ENCODE data around the gene RNF175. TPM values are rescaled to one million over a fixed set of nuclear protein-coding genes. Genes with fewer than 3 reads are reported as not detected.
A peak's percentile ranks its signal among the peaks of the same experiment; 100 is the strongest.
"Not testable (repeated sequence)": the region's sequence is repeated elsewhere in the genome, so short reads cannot be mapped to it uniquely, and the experiment has no call there.

RNF175 gene
- polyA plus RNA-seq, 3 donors, result 4.4 to 5.1 (median 4.9) TPM

- peak; percentile 47 for DNase-seq
Observed at GRCh38 chr4:153684182-153684970, 75.4 kb downstream of the RNF175 start, which contains the start of gene TLR2. Gene TLR2, plus strand, starts transcription at chr4:153684280. Its CDS starts 18,628 bp downstream, at chr4:153702908.

- DNase-seq, result no peak
Observed at GRCh38 chr4:153683763-153684181, 76.1 kb downstream of the RNF175 start.

- DNase-seq, result no peak
Observed at GRCh38 chr4:153679486-153679885, 80.3 kb downstream of the RNF175 start.

GRCh38 chr4:153676984-153677383, 82.8 kb downstream of the RNF175 start:
- no peak for DNase-seq

- DNase-seq, result no peak
Observed at GRCh38 chr4:153676486-153676885, 83.3 kb downstream of the RNF175 start.

GRCh38 chr4:153669838-153670237, 90.0 kb downstream of the RNF175 start:
- no peak for DNase-seq

- no peak for DNase-seq
Observed at GRCh38 chr4:153668647-153669046, 91.2 kb downstream of the RNF175 start.

GRCh38 chr4:153666505-153666904, 93.3 kb downstream of the RNF175 start:
- not testable (repeated sequence) for DNase-seq

GRCh38 chr4:153663667-153664066, 96.2 kb downstream of the RNF175 start:
- no peak for DNase-seq

GRCh38 chr4:153661908-153662307, 97.9 kb downstream of the RNF175 start:
- no peak for DNase-seq

- DNase-seq, result no peak
Observed at GRCh38 chr4:153661215-153661822, 98.5 kb downstream of the RNF175 start.

Other genes starting within 250 kb of the RNF175 start
- 1 to 10 TPM; 6.3 to 8.3 (median 6.5) TPM for gene TLR2, start 75.7 kb downstream of the RNF175 start, polyA plus RNA-seq (ENCODE audit: insufficient read length in 3 of 3)
- 10 to 100 TPM; 14.2 to 15.4 (median 14.7) TPM for gene SFRP2, start 29.1 kb upstream of the RNF175 start, polyA plus RNA-seq (ENCODE audit: insufficient read length in 3 of 3)